ENCODE measurements around the gene DAPK1. TPM values are rescaled to one million over a fixed set of nuclear protein-coding genes. Genes with fewer than 3 reads are reported as not detected.

DAPK1 gene
- total RNA-seq: 0.92 and 2.8 TPM in 2 replicates
- 2.1 TPM for total RNA-seq (2013)
- polyA plus RNA-seq: 1.6 and 1.7 TPM in 2 replicates
- polyA minus RNA-seq: 1.4 and 3.4 TPM in 2 replicates

GRCh38 chr9:87497604-87498045 is at the start of gene DAPK1:
DAPK1 (plus strand) TSS chr9:87497867; CDS start chr9:87499078, 1,211 bp downstream.
- peaks cover 59% of the 10 kb centered on the region for H3K27me3 Mint-ChIP-seq
- no peak for DNase-seq
- H3K79me2 ChIP-seq (ENCODE audit: control insufficient read depth, insufficient read depth, low read length): no peaks in the 10 kb centered on the region
- no peaks in the 10 kb centered on the region for H3K9me3 Mint-ChIP-seq (ENCODE audit: insufficient read depth)
- H3K4me3 ChIP-seq (ENCODE audit: control extremely low read depth in 1 of 5, extremely low read depth in 1 of 5, insufficient read depth in 1 of 5, low read depth in 2 of 5, low read length in 4 of 5): peak within 1 kb of the TSS in 4 of 5 experiments; percentile 6 to 29 (median 21)
- no peaks in the 10 kb centered on the region for H4K20me1 ChIP-seq (ENCODE audit: control insufficient read depth, insufficient read depth, low read length, poor library complexity, severe bottlenecking)
- H3K27ac ChIP-seq (ENCODE audit: low read length in 2 of 2): no peak within 1 kb of the TSS
- no peak within 1 kb of the TSS for H3K27ac Mint-ChIP-seq
- peak within 1 kb of the TSS; percentile 42 for H2AFZ ChIP-seq (ENCODE audit: insufficient read depth, low read depth, low read length, poor library complexity, severe bottlenecking)
- WGBS (ENCODE audit: insufficient coverage): 1% methylated on average over 55 of the region's 55 CpGs
- CTCF ChIA-PET: no interaction called here
- no peaks in the 10 kb centered on the region for H3K9me3 ChIP-seq (ENCODE audit: control extremely low read depth in 1 of 3, control insufficient read depth in 2 of 3, insufficient read depth in 1 of 3, low read length in 2 of 3)
- ATAC-seq (ENCODE audit: low read depth): no peak
- H3K36me3 ChIP-seq (replicated peaks in 1 of 2; ENCODE audit: control extremely low read depth in 1 of 2, control insufficient read depth in 1 of 2, extremely low read depth in 1 of 2, insufficient read depth in 2 of 2, low read length in 1 of 2): no peaks in the 10 kb centered on the region
- POLR2A ChIA-PET: no interaction called here
- TF ChIP-seq CTCF (IDR thresholded peaks at IDR 0.05) (no peak), EZH2 (IDR thresholded peaks at IDR 0.05; ENCODE audit: borderline replicate concordance, insufficient read depth, low read depth, low read length, poor library complexity, severe bottlenecking) (no peak)
- peaks cover 3 to 4% of the 10 kb centered on the region in 2 donors for H3K4me1 ChIP-seq (ENCODE audit: control insufficient read depth in 2 of 2, insufficient read depth in 2 of 2, low read length in 2 of 2)
- peaks cover 7% of the 10 kb centered on the region for H3K4me1 Mint-ChIP-seq
- H3K4me2 ChIP-seq (replicated peaks; ENCODE audit: low read depth, low read length, poor library complexity, severe bottlenecking): peak within 1 kb of the TSS; percentile 54
- H3K27me3 ChIP-seq (replicated peaks in 1 of 4; ENCODE audit: control extremely low read depth in 1 of 4, control insufficient read depth in 3 of 4, insufficient read depth in 4 of 4, low read length in 3 of 4): peaks cover 0 to 26% (median 8%) of the 10 kb centered on the region in 4 experiments
- intact Hi-C loops (cut with micrococcal nuclease): no loop called here
- H3K9ac ChIP-seq (ENCODE audit: low read length): no peak within 1 kb of the TSS
- no peak within 1 kb of the TSS for H3K4me3 Mint-ChIP-seq

DNA sequence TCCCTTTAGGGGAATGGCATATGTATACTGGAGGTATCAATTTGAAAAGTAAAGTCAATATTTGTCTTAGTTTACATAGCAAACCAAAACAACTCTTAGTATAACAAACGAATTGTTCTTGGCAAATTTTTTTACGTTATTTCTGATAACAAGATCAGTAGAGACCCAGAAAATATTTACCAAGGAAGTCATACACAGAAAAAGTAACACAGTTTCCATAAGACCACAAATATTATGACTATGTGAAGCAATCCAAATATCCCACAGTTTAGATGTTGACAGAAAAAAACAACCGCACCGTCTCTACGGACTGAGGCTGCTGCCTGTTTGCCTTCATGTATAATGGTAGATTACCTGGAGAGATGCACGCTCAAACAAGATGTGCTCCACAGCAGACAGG is 46.5 kb upstream of the DAPK1 start:
- Mint-ChIP-seq H3K27me3 (no peaks in the 10 kb centered on the region), H3K4me1 (no peaks in the 10 kb centered on the region), H3K27ac (no peak overlapping the region), H3K9me3 (ENCODE audit: insufficient read depth) (peaks cover 8% of the 10 kb centered on the region), H3K4me3 (no peak overlapping the region)
- no peak overlapping the region for H3K4me3 ChIP-seq (ENCODE audit: control extremely low read depth in 1 of 5, extremely low read depth in 1 of 5, insufficient read depth in 1 of 5, low read depth in 2 of 5, low read length in 4 of 5)
- no peak for TF ChIP-seq EZH2 (IDR thresholded peaks at IDR 0.05; ENCODE audit: borderline replicate concordance, insufficient read depth, low read depth, low read length, poor library complexity, severe bottlenecking)
- TF ChIP-seq CTCF (IDR thresholded peaks at IDR 0.05): no peak
- ChIA-PET POLR2A (no interaction called here), CTCF (no interaction called here)
- ATAC-seq (ENCODE audit: low read depth): no peak
- intact Hi-C loops (cut with micrococcal nuclease): no loop called here
- H3K9me3 ChIP-seq (ENCODE audit: control extremely low read depth in 1 of 3, control insufficient read depth in 2 of 3, insufficient read depth in 1 of 3, low read length in 2 of 3): peaks cover 1 to 12% (median 11%) of the 10 kb centered on the region in 3 donors
- H3K27ac ChIP-seq (ENCODE audit: low read length in 2 of 2): no peak overlapping the region
- H2AFZ ChIP-seq (ENCODE audit: insufficient read depth, low read depth, low read length, poor library complexity, severe bottlenecking): no peak overlapping the region
- H3K4me1 ChIP-seq (ENCODE audit: control insufficient read depth in 2 of 2, insufficient read depth in 2 of 2, low read length in 2 of 2): no peaks in the 10 kb centered on the region
- no CpG with 5 or more reads among the region's 6 CpGs for WGBS (ENCODE audit: insufficient coverage)
- no peaks in the 10 kb centered on the region for H3K27me3 ChIP-seq (replicated peaks in 1 of 4; ENCODE audit: control extremely low read depth in 1 of 4, control insufficient read depth in 3 of 4, insufficient read depth in 4 of 4, low read length in 3 of 4)
- H3K79me2 ChIP-seq (ENCODE audit: control insufficient read depth, insufficient read depth, low read length): no peaks in the 10 kb centered on the region
- no peak for DNase-seq
- H3K9ac ChIP-seq (ENCODE audit: low read length): no peak overlapping the region
- no peaks in the 10 kb centered on the region for H4K20me1 ChIP-seq (ENCODE audit: control insufficient read depth, insufficient read depth, low read length, poor library complexity, severe bottlenecking)
- no peak overlapping the region for H3K4me2 ChIP-seq (replicated peaks; ENCODE audit: low read depth, low read length, poor library complexity, severe bottlenecking)
- no peaks in the 10 kb centered on the region for H3K36me3 ChIP-seq (replicated peaks in 1 of 2; ENCODE audit: control extremely low read depth in 1 of 2, control insufficient read depth in 1 of 2, extremely low read depth in 1 of 2, insufficient read depth in 2 of 2, low read length in 1 of 2)
